Measurements from ENCODE around the gene ZNF407.
A peak's percentile ranks its signal among the peaks of the same experiment; 100 is the strongest.

The ZNF407 gene

GRCh38 chr18:74567822-74568221, 29.8 kb upstream of the ZNF407 start:
- Mint-ChIP-seq H3K4me1 (peaks cover 7% of the 10 kb centered on the region), H3K9me3 (peaks cover 34% of the 10 kb centered on the region), H3K27ac (no peak overlapping the region), H3K27me3 (ENCODE audit: low read depth, poor library complexity) (no peaks in the 10 kb centered on the region), H3K36me3 (ENCODE audit: low read depth) (peaks cover 5% of the 10 kb centered on the region), H3K4me3 (no peak overlapping the region)
- TF ChIP-seq CTCF (IDR thresholded peaks at IDR 0.05), result peak; percentile 8
- no peak for DNase-seq

GRCh38 chr18:74569401-74569800, 28.3 kb upstream of the ZNF407 start:
- Mint-ChIP-seq H3K27me3 (ENCODE audit: low read depth, poor library complexity) (peaks cover 3% of the 10 kb centered on the region), H3K36me3 (ENCODE audit: low read depth) (peaks cover 5% of the 10 kb centered on the region), H3K4me3 (no peak overlapping the region), H3K27ac (no peak overlapping the region), H3K9me3 (peaks cover 34% of the 10 kb centered on the region), H3K4me1 (no peaks in the 10 kb centered on the region)
- DNase-seq, result no peak
- TF ChIP-seq CTCF (IDR thresholded peaks at IDR 0.05), result no peak

GRCh38 chr18:74570266-74570665, 27.4 kb upstream of the ZNF407 start:
- Mint-ChIP-seq H3K36me3 (ENCODE audit: low read depth) (peaks cover 5% of the 10 kb centered on the region), H3K9me3 (peaks cover 27% of the 10 kb centered on the region), H3K4me3 (no peak overlapping the region), H3K27me3 (ENCODE audit: low read depth, poor library complexity) (peaks cover 3% of the 10 kb centered on the region), H3K4me1 (no peaks in the 10 kb centered on the region), H3K27ac (no peak overlapping the region)
- TF ChIP-seq CTCF (IDR thresholded peaks at IDR 0.05), result no peak
- no peak for DNase-seq

- H3K4me1 Mint-ChIP-seq, result no peaks in the 10 kb centered on the region
- DNase-seq, result no peak
- H3K27ac Mint-ChIP-seq, result no peak overlapping the region
- H3K4me3 Mint-ChIP-seq, result no peak overlapping the region
- no peak for TF ChIP-seq CTCF (IDR thresholded peaks at IDR 0.05)
- H3K9me3 Mint-ChIP-seq, result peaks cover 10% of the 10 kb centered on the region
- peaks cover 3% of the 10 kb centered on the region for H3K27me3 Mint-ChIP-seq (ENCODE audit: low read depth, poor library complexity)
- no peaks in the 10 kb centered on the region for H3K36me3 Mint-ChIP-seq (ENCODE audit: low read depth)
These were observed 25.6 kb upstream of the ZNF407 start for GRCh38 chr18:74571895-74572680.

- Mint-ChIP-seq H3K27ac (no peak overlapping the region), H3K36me3 (ENCODE audit: low read depth) (no peaks in the 10 kb centered on the region), H3K9me3 (peaks cover 2% of the 10 kb centered on the region), H3K27me3 (ENCODE audit: low read depth, poor library complexity) (peaks cover 3% of the 10 kb centered on the region), H3K4me1 (no peaks in the 10 kb centered on the region), H3K4me3 (no peak overlapping the region)
- TF ChIP-seq CTCF (IDR thresholded peaks at IDR 0.05), result no peak
- no peak for DNase-seq
These were observed 24.6 kb upstream of the ZNF407 start for GRCh38 chr18:74573053-74573452.

GRCh38 chr18:74574916-74575315, 22.8 kb upstream of the ZNF407 start:
- H3K27ac Mint-ChIP-seq, result no peak overlapping the region
- DNase-seq, result no peak
- H3K27me3 Mint-ChIP-seq (ENCODE audit: low read depth, poor library complexity), result peaks cover 9% of the 10 kb centered on the region
- H3K4me1 Mint-ChIP-seq, result no peaks in the 10 kb centered on the region
- H3K9me3 Mint-ChIP-seq, result no peaks in the 10 kb centered on the region
- no peaks in the 10 kb centered on the region for H3K36me3 Mint-ChIP-seq (ENCODE audit: low read depth)
- TF ChIP-seq CTCF (IDR thresholded peaks at IDR 0.05), result no peak
- H3K4me3 Mint-ChIP-seq, result no peak overlapping the region
